Spleen (tissue), 7 donors: ENCODE results near the gene TDRD7.

Source experiments
- POLR2A ChIP-seq, 3 donors: fragments of 450-650 bp; IDR thresholded peaks; one replicate each; pipeline ENCODE4 v1.5.1; 2017; ENCODE audit warnings: antibody characterized with exemption in 3 of 3, mild to moderate bottlenecking in 1 of 3
- TF ChIP-seq, protein P1 (sequence below), 11 experiments: fragments of 200-600 bp in 7 of 11; fragments of 450-650 bp in 4 of 11; sonication (generic) in 4 of 11; IDR thresholded peaks in 8 of 11; conservative IDR thresholded peaks in 3 of 11; 1 replicate in 7 of 11; 2 replicates in 4 of 11; pipeline versions ENCODE4 v1.4.0 to v1.8.0; 2016 to 2021; ENCODE audit warnings: antibody characterized with exemption in 11 of 11, inconsistent platforms in 4 of 11, mild to moderate bottlenecking in 1 of 11
- donor health status: DM: no; HTN: no; CAD: no; lungs with moderate emphysema.
- donor health status: DM: no; HTN: no; CAD: no.
- donor health status: DM: no; HTN: no; CAD: no.

DNA sequence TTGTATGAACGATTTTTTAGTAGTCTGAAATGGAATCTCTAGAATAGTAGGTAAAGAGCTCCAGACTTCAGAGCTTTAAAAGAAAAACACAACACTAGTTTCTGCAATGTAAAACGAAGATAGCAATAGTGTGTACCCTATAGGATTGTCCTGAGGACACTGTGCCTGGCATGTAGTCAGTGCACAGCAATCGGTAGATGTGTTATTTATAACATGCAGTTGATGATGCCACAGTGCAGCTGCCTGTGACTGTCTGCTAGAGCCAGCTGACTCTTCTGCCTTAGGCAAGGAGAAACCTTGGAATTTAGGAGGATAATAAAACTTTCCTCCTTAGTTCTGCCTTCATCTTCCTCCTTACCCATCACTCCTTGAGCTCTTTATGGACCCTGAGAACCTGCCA is 61.8 kb downstream of the TDRD7 start:
- TF ChIP-seq, protein P1, sequence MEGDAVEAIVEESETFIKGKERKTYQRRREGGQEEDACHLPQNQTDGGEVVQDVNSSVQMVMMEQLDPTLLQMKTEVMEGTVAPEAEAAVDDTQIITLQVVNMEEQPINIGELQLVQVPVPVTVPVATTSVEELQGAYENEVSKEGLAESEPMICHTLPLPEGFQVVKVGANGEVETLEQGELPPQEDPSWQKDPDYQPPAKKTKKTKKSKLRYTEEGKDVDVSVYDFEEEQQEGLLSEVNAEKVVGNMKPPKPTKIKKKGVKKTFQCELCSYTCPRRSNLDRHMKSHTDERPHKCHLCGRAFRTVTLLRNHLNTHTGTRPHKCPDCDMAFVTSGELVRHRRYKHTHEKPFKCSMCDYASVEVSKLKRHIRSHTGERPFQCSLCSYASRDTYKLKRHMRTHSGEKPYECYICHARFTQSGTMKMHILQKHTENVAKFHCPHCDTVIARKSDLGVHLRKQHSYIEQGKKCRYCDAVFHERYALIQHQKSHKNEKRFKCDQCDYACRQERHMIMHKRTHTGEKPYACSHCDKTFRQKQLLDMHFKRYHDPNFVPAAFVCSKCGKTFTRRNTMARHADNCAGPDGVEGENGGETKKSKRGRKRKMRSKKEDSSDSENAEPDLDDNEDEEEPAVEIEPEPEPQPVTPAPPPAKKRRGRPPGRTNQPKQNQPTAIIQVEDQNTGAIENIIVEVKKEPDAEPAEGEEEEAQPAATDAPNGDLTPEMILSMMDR (IDR thresholded peaks at IDR 0.05 in 8 of 11, conservative IDR thresholded peaks at IDR 0.05 in 3 of 11) = no peak
- no peak for TF ChIP-seq POLR2A (IDR thresholded peaks at IDR 0.05)
